ENCODE measurements around the gene KIF26B. TPM values are rescaled to one million over a fixed set of nuclear protein-coding genes. Genes with fewer than 3 reads are reported as not detected.

Gene KIF26B
- total RNA-seq, 1 donor from 2014 or later: 5.1 TPM

DNA sequence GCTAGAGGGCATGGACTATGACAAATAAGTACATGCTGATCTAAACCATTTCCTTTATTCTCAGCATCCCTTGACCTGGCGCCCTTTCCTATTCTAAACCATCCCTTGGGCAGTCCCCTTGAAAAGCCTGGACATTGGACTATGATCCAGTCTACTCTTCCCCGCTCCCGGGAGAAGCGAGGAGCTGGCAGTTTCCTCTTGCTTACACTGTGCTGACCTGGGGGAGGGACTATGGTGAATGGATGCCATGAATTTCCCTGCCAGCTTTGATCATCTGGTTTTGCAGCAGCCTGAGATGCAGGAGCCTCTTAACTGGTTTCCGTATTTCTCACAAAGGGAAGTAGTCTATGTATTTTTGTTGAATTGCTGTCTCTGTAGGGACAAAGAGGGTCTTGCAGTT, 121.7 kb downstream of the KIF26B start:
- Mint-ChIP-seq H3K9me3 (ENCODE audit: low read depth) (no peaks in the 10 kb centered on the region), H3K4me1 (ENCODE audit: low read depth) (peaks cover 16% of the 10 kb centered on the region), H3K4me3 (ENCODE audit: low read depth) (no peak overlapping the region), H3K36me3 (ENCODE audit: insufficient read depth) (no peaks in the 10 kb centered on the region), H3K27ac (no peak overlapping the region), H3K27me3 (no peaks in the 10 kb centered on the region)
- TF ChIP-seq, protein P1, sequence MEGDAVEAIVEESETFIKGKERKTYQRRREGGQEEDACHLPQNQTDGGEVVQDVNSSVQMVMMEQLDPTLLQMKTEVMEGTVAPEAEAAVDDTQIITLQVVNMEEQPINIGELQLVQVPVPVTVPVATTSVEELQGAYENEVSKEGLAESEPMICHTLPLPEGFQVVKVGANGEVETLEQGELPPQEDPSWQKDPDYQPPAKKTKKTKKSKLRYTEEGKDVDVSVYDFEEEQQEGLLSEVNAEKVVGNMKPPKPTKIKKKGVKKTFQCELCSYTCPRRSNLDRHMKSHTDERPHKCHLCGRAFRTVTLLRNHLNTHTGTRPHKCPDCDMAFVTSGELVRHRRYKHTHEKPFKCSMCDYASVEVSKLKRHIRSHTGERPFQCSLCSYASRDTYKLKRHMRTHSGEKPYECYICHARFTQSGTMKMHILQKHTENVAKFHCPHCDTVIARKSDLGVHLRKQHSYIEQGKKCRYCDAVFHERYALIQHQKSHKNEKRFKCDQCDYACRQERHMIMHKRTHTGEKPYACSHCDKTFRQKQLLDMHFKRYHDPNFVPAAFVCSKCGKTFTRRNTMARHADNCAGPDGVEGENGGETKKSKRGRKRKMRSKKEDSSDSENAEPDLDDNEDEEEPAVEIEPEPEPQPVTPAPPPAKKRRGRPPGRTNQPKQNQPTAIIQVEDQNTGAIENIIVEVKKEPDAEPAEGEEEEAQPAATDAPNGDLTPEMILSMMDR (IDR thresholded peaks at IDR 0.05; ENCODE audit: unreplicated experiment): no peak
- DNase-seq (ENCODE audit: low spot score, unreplicated experiment): no peak

DNA sequence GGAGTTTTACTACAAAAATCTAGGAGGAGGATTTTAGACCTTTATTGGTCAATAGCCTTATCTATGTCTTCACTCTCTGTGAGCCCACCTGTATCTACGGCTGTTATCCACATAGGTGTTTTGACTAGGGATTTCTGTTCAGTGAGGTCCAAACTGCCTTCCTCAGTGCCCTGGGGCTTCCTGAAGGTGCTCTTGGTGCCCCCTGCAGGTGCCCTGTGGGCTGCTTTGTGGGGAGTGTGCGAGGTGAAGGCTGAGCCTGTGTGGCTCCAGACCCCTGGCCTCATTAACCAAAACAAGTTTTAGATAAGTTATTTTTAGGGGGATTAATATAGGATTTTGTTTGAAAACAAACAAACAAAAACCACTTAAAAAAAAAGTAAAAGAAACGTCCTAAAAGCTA, 122.5 kb downstream of the KIF26B start:
- Mint-ChIP-seq H3K27ac (no peak overlapping the region), H3K36me3 (ENCODE audit: insufficient read depth) (no peaks in the 10 kb centered on the region), H3K9me3 (ENCODE audit: low read depth) (no peaks in the 10 kb centered on the region), H3K27me3 (no peaks in the 10 kb centered on the region), H3K4me1 (ENCODE audit: low read depth) (peaks cover 16% of the 10 kb centered on the region), H3K4me3 (ENCODE audit: low read depth) (no peak overlapping the region)
- TF ChIP-seq, protein P1 (IDR thresholded peaks at IDR 0.05; ENCODE audit: unreplicated experiment): peak; percentile 52
- no peak for DNase-seq (ENCODE audit: low spot score, unreplicated experiment)

DNA sequence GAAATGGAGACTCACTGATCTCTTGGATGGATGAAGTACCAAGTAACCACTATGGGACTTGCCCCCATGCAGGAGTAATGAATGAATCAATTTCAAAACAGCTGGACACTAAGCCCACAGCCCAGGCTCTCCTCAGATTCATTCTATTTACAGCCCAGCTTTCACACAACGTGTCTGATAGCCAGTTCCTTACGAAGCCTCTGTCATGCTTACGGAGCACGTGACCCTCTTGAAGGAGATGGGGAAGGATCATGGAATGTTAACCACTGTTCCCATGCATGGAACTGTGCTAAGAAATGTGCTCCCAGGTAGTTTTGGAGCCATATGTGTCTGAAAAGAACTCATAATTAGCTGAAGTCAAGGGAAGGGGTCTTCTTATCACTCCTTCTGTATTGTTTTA, 124.1 kb downstream of the KIF26B start:
- TF ChIP-seq, protein P1 (IDR thresholded peaks at IDR 0.05; ENCODE audit: unreplicated experiment): no peak
- Mint-ChIP-seq H3K36me3 (ENCODE audit: insufficient read depth) (peaks cover 4% of the 10 kb centered on the region), H3K27me3 (no peaks in the 10 kb centered on the region), H3K27ac (no peak overlapping the region), H3K4me3 (ENCODE audit: low read depth) (no peak overlapping the region), H3K9me3 (ENCODE audit: low read depth) (peaks cover 9% of the 10 kb centered on the region), H3K4me1 (ENCODE audit: low read depth) (peaks cover 16% of the 10 kb centered on the region)
- no peak for DNase-seq (ENCODE audit: low spot score, unreplicated experiment)

GRCh38 chr1:245279346-245279745, 124.6 kb downstream of the KIF26B start:
- TF ChIP-seq, protein P1 (IDR thresholded peaks at IDR 0.05; ENCODE audit: unreplicated experiment): no peak

GRCh38 chr1:245283001-245283400, 128.2 kb downstream of the KIF26B start:
- TF ChIP-seq, protein P1 (IDR thresholded peaks at IDR 0.05; ENCODE audit: unreplicated experiment): no peak
- Mint-ChIP-seq H3K36me3 (ENCODE audit: insufficient read depth) (peaks cover 4% of the 10 kb centered on the region), H3K4me1 (ENCODE audit: low read depth) (peaks cover 11% of the 10 kb centered on the region), H3K9me3 (ENCODE audit: low read depth) (peaks cover 9% of the 10 kb centered on the region), H3K27me3 (no peaks in the 10 kb centered on the region), H3K27ac (no peak overlapping the region), H3K4me3 (ENCODE audit: low read depth) (no peak overlapping the region)
- no peak for DNase-seq (ENCODE audit: low spot score, unreplicated experiment)

More at GRCh38 chr1:245279346-245279745, 124.6 kb downstream of the KIF26B start:
- DNase-seq (ENCODE audit: low spot score, unreplicated experiment): no peak
- peaks cover 16% of the 10 kb centered on the region for H3K4me1 Mint-ChIP-seq (ENCODE audit: low read depth)
- peaks cover 4% of the 10 kb centered on the region for H3K36me3 Mint-ChIP-seq (ENCODE audit: insufficient read depth)
- H3K4me3 Mint-ChIP-seq (ENCODE audit: low read depth): no peak overlapping the region
- H3K9me3 Mint-ChIP-seq (ENCODE audit: low read depth): peaks cover 9% of the 10 kb centered on the region
- H3K27me3 Mint-ChIP-seq: no peaks in the 10 kb centered on the region
- no peak overlapping the region for H3K27ac Mint-ChIP-seq

Measured in progenitor cell of endocrine pancreas (in vitro differentiated cells).